SKM-1 (cell line): ENCODE measurements around the gene GPN3.
"Not testable (repeated sequence)": the region's sequence is repeated elsewhere in the genome, so short reads cannot be mapped to it uniquely, and the experiment has no call there.

Experiments used
- DNase-seq: peaks from one replicate; lab custom pipeline; 2025; ENCODE audit not compliant: unreplicated experiment; lab: John Stamatoyannopoulos, UW

Gene GPN3

GRCh38 chr12:110468214-110469048 lies at the start of gene GPN3, which contains the start of gene FAM216A:
TSS of gene GPN3 (minus strand) at chr12:110468257. CDS start at chr12:110468203, 54 bp downstream.
TSS of gene FAM216A (plus strand) at chr12:110468845. CDS start at chr12:110468876, 31 bp downstream.
- DNase-seq, result peak; percentile 73

GRCh38 chr12:110516995-110517394 lies 48.9 kb upstream of the GPN3 start:
- DNase-seq, result no peak

GRCh38 chr12:110514363-110514762 lies 46.3 kb upstream of the GPN3 start:
- no peak for DNase-seq

GRCh38 chr12:110513842-110514241 lies 45.8 kb upstream of the GPN3 start:
- no peak for DNase-seq

GRCh38 chr12:110508071-110508586 lies 40.1 kb upstream of the GPN3 start:
- no peak for DNase-seq

- no peak for DNase-seq
Observed at GRCh38 chr12:110505332-110505731, 37.3 kb upstream of the GPN3 start.

GRCh38 chr12:110503432-110503831 lies 35.4 kb upstream of the GPN3 start:
- DNase-seq, result no peak

- DNase-seq, result peak; percentile 73
Observed at GRCh38 chr12:110501752-110502738, 34.0 kb upstream of the GPN3 start, which contains the start of the genes RAD9B and VPS29. TSS of gene RAD9B (plus strand) at chr12:110502331. CDS start at chr12:110502338, 7 bp downstream. TSS of gene VPS29 (minus strand) at chr12:110502111. CDS start at chr12:110502051, 60 bp downstream.

GRCh38 chr12:110501399-110501751 lies 33.3 kb upstream of the GPN3 start:
- peak; percentile 4 for DNase-seq

GRCh38 chr12:110498984-110499706 lies 31.1 kb upstream of the GPN3 start:
- peak; percentile 1 for DNase-seq

GRCh38 chr12:110475426-110475825 lies 7.4 kb upstream of the GPN3 start:
- DNase-seq, result no peak

- no peak for DNase-seq
Observed at GRCh38 chr12:110467847-110468213, 227 bp downstream of the GPN3 start.

GRCh38 chr12:110466791-110467190 lies 1.3 kb downstream of the GPN3 start:
- DNase-seq, result no peak

- not testable (repeated sequence) for DNase-seq
Observed at GRCh38 chr12:110465765-110466164, 2.3 kb downstream of the GPN3 start.

GRCh38 chr12:110465024-110465423 lies 3.0 kb downstream of the GPN3 start:
- no peak for DNase-seq

GRCh38 chr12:110461189-110461588 lies 6.9 kb downstream of the GPN3 start:
- not testable (repeated sequence) for DNase-seq

- DNase-seq, result no peak
Observed at GRCh38 chr12:110458756-110459155, 9.3 kb downstream of the GPN3 start.

GRCh38 chr12:110453569-110454296 lies 14.3 kb downstream of the GPN3 start:
- DNase-seq, result no peak

GRCh38 chr12:110451263-110451662 lies 16.8 kb downstream of the GPN3 start:
- DNase-seq, result no peak
